Measurements from ENCODE around the gene SORCS3. TPM values are rescaled to one million over a fixed set of nuclear protein-coding genes. Genes with fewer than 3 reads are reported as not detected.

SORCS3 gene
- total RNA-seq, 1 experiment from 2014 or later = 0.04 TPM

GRCh38 chr10:104922810-104923209 is 281.7 kb downstream of the SORCS3 start:
- Mint-ChIP-seq H3K4me3 (no peak overlapping the region), H3K9me3 (no peaks in the 10 kb centered on the region), H3K36me3 (ENCODE audit: insufficient read depth in 1 of 3, low read depth in 3 of 3) (no peaks in the 10 kb centered on the region), H3K27me3 (ENCODE audit: low read depth) (peaks cover 5% of the 10 kb centered on the region; the same call in 1 of the 2 replicates), H3K27ac (no peak overlapping the region), H3K4me1 (peaks cover 12 to 22% of the 10 kb centered on the region in 2 experiments)
- Histone ChIP-seq H3K27me3 (ENCODE audit: insufficient read depth, low read length) (no peaks in the 10 kb centered on the region), H3K79me1 (ENCODE audit: insufficient read depth, low read depth, low read length, poor library complexity, severe bottlenecking) (no peaks in the 10 kb centered on the region), H3K14ac (ENCODE audit: insufficient read depth, low read length) (no peak overlapping the region), H3K9me3 (ENCODE audit: control insufficient read depth, low read depth, low read length) (no peaks in the 10 kb centered on the region), H2AFZ (ENCODE audit: low read length) (no peak overlapping the region), H3T11ph (ENCODE audit: low read length) (no peak overlapping the region), H2AK5ac (ENCODE audit: insufficient read length, low read length) (no peak overlapping the region), H3K79me2 (ENCODE audit: insufficient read depth, low read length) (no peaks in the 10 kb centered on the region), H2BK20ac (ENCODE audit: low read depth, low read length, poor library complexity, severe bottlenecking) (no peak overlapping the region), H4K91ac (ENCODE audit: insufficient read length, low read depth, low read length) (no peak overlapping the region), H2BK5ac (ENCODE audit: insufficient read length, low read length) (no peak overlapping the region), H3K27ac (ENCODE audit: insufficient read length, low read depth, low read length) (no peak overlapping the region), H4K8ac (replicated peaks; ENCODE audit: insufficient read length, low read depth, low read length) (no peak overlapping the region), H2BK120ac (ENCODE audit: low read depth, low read length, poor library complexity, severe bottlenecking) (no peak overlapping the region), H3K4me1 (ENCODE audit: insufficient read depth, low read length) (peaks cover 4% of the 10 kb centered on the region), H3K56ac (ENCODE audit: insufficient read length, low read depth, low read length) (no peak overlapping the region), H4K5ac (ENCODE audit: insufficient read length, low read depth, low read length) (no peak overlapping the region), H4K20me1 (ENCODE audit: control insufficient read depth, insufficient read depth, insufficient read length) (no peaks in the 10 kb centered on the region), H3K23me2 (ENCODE audit: insufficient read length, low read depth, low read length, poor library complexity, severe bottlenecking) (no peaks in the 10 kb centered on the region), H2BK12ac (ENCODE audit: insufficient read length, low read depth, low read length) (no peak overlapping the region), H3K4ac (ENCODE audit: low read depth, low read length) (no peak overlapping the region), H2BK15ac (ENCODE audit: low read depth, low read length) (no peak overlapping the region), H3K9ac (ENCODE audit: extremely low read depth, insufficient read length, low read length) (no peak overlapping the region), H3K23ac (ENCODE audit: insufficient read length, low read depth, low read length) (no peak overlapping the region), H3K4me2 (ENCODE audit: insufficient read depth, insufficient read length, low read length) (no peak overlapping the region), H3K18ac (ENCODE audit: insufficient read length, low read depth, low read length) (no peak overlapping the region)
- no peak for TF ChIP-seq CTCF (conservative IDR thresholded peaks at IDR 0.05)
- DNase-seq = no peak
- WGBS (ENCODE audit: extremely low coverage, insufficient read length, low lambda C conversion rate) = no CpG with 5 or more reads among the region's 3 CpGs

All from H9 (cell line).